Measurements from ENCODE around the gene BBS9.

DNA sequence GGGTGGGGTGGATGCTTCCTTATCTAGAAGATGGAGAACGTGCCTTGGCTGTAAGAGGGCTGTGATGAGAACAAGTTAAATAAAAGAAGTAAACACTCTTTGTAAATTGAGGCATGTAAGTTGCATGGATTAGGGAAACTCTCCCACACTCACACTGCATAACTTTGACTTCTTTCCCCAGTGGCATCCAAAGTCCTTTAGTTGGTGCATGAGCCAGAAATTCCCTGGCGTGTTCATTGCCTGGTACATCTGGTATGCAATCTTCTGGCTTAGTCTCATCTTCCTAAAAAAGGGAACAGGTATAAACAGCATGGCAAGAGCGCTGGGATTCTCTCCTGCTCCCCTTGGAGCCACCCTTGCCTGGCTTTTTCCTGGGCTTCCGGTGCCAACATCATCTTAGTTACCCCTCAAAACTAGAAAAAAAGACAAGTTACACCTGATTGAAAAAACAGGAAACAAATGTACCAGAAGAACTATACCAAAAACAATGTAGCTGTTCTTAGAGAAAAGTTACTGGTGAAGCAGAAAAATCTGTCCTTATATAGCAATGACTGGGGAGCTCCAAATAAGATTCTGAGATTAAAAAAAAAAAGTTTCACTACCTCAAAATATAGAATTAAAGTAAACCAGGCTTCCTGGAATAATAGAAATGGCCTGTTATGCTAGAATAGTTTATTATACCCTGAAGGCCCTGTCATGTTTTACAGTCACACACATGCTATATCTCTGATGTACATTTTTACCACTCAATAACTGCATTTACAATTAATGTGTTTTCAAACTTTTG is 30.0 kb upstream of the BBS9 start:
- TF ChIP-seq, protein P1, sequence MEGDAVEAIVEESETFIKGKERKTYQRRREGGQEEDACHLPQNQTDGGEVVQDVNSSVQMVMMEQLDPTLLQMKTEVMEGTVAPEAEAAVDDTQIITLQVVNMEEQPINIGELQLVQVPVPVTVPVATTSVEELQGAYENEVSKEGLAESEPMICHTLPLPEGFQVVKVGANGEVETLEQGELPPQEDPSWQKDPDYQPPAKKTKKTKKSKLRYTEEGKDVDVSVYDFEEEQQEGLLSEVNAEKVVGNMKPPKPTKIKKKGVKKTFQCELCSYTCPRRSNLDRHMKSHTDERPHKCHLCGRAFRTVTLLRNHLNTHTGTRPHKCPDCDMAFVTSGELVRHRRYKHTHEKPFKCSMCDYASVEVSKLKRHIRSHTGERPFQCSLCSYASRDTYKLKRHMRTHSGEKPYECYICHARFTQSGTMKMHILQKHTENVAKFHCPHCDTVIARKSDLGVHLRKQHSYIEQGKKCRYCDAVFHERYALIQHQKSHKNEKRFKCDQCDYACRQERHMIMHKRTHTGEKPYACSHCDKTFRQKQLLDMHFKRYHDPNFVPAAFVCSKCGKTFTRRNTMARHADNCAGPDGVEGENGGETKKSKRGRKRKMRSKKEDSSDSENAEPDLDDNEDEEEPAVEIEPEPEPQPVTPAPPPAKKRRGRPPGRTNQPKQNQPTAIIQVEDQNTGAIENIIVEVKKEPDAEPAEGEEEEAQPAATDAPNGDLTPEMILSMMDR (IDR thresholded peaks at IDR 0.05; ENCODE audit: insufficient read depth, low read length, poor library complexity, severe bottlenecking): no peak
- no peak for TF ChIP-seq EZH2phosphoT487 (conservative IDR thresholded peaks at IDR 0.05; ENCODE audit: low read length)

All from SU-DHL-6 (cell line).